Skeletal muscle satellite cell (primary cell): ENCODE measurements around the gene SSRP1. TPM values are rescaled to one million over a fixed set of nuclear protein-coding genes. Genes with fewer than 3 reads are reported as not detected.

Experiments
- H3K27me3 ChIP-seq: 2 replicates; pipeline ENCODE4 v1.7.0; 2013; ENCODE audit warnings: low read length; ENCODE audit not compliant: control insufficient read depth, insufficient read depth
- H3K36me3 ChIP-seq: 2 replicates; pipeline ENCODE4 v1.7.0; 2013; ENCODE audit warnings: mild to moderate bottlenecking, control low read depth, low read length; ENCODE audit not compliant: insufficient read depth
- H3K4me1 ChIP-seq: 2 replicates; pipeline ENCODE4 v1.7.0; 2013; ENCODE audit warnings: low read length; ENCODE audit not compliant: control insufficient read depth, insufficient read depth
- H3K4me2 ChIP-seq: 2 replicates; pipeline ENCODE4 v1.7.0; 2013; ENCODE audit warnings: mild to moderate bottlenecking, low read length
- H3K4me3 ChIP-seq: 2 replicates; pipeline ENCODE4 v1.7.0; 2013; ENCODE audit warnings: low read length
- H3K9ac ChIP-seq: 2 replicates; pipeline ENCODE4 v1.7.0; 2013; ENCODE audit warnings: mild to moderate bottlenecking, low read depth, low read length, moderate library complexity
- H3K9me3 ChIP-seq: replicated peaks from 2 replicates; pipeline ENCODE4 v1.7.0; 2013; ENCODE audit warnings: mild to moderate bottlenecking, control low read depth, low read length
- total RNA-seq: library from RNA; depleted of rRNA; stranded (reverse); fragments of >200 nt; gene quantifications from 2 replicates; pipeline ENCODE4 v1.2.3, GENCODE V29; 2012; rRNA removed

The SSRP1 gene
- total RNA-seq = 74.0 and 75.1 TPM in 2 replicates

- Histone ChIP-seq H3K36me3 (peaks cover 37% of the 10 kb centered on the region), H3K4me3 (peak within 1 kb of the TSS; percentile 83), H3K27me3 (peaks cover 18% of the 10 kb centered on the region), H3K4me1 (peaks cover 18% of the 10 kb centered on the region), H3K4me2 (peak within 1 kb of the TSS; percentile 92), H3K9me3 (no peaks in the 10 kb centered on the region), H3K9ac (peak within 1 kb of the TSS; percentile 90)
Measured at GRCh38 chr11:57335343-57336110, at the start of gene SSRP1. Gene SSRP1, minus strand, starts transcription at chr11:57335892. Its CDS starts 771 bp downstream, at chr11:57335121.

- Histone ChIP-seq H3K36me3 (no peaks in the 10 kb centered on the region), H3K9ac (no peak within 1 kb of the TSS), H3K27me3 (peaks cover 40% of the 10 kb centered on the region), H3K9me3 (no peaks in the 10 kb centered on the region), H3K4me3 (no peak within 1 kb of the TSS), H3K4me2 (no peak within 1 kb of the TSS), H3K4me1 (no peaks in the 10 kb centered on the region)
Measured at GRCh38 chr11:57380975-57381374, 45.3 kb upstream of the SSRP1 start, which contains the start of gene PRG3. Gene PRG3, minus strand, starts transcription at chr11:57381150. Its CDS starts 442 bp downstream, at chr11:57380708.

GRCh38 chr11:57379732-57380131, 44.0 kb upstream of the SSRP1 start:
- Histone ChIP-seq H3K4me3 (no peak overlapping the region), H3K9me3 (no peaks in the 10 kb centered on the region), H3K4me2 (no peak overlapping the region), H3K9ac (no peak overlapping the region), H3K36me3 (no peaks in the 10 kb centered on the region), H3K4me1 (no peaks in the 10 kb centered on the region), H3K27me3 (peaks cover 36% of the 10 kb centered on the region)

GRCh38 chr11:57378186-57378585, 42.5 kb upstream of the SSRP1 start:
- Histone ChIP-seq H3K36me3 (no peaks in the 10 kb centered on the region), H3K4me3 (no peak overlapping the region), H3K4me2 (no peak overlapping the region), H3K4me1 (no peaks in the 10 kb centered on the region), H3K9me3 (no peaks in the 10 kb centered on the region), H3K9ac (no peak overlapping the region), H3K27me3 (peaks cover 28% of the 10 kb centered on the region)

GRCh38 chr11:57377107-57377506, 41.4 kb upstream of the SSRP1 start:
- no peak overlapping the region for H3K4me3 ChIP-seq
- no peaks in the 10 kb centered on the region for H3K36me3 ChIP-seq
- H3K4me2 ChIP-seq = no peak overlapping the region
- peaks cover 38% of the 10 kb centered on the region for H3K27me3 ChIP-seq
- H3K9me3 ChIP-seq = no peaks in the 10 kb centered on the region
- no peak overlapping the region for H3K9ac ChIP-seq
- H3K4me1 ChIP-seq = no peaks in the 10 kb centered on the region

GRCh38 chr11:57376095-57377090, 40.7 kb upstream of the SSRP1 start:
- no peak overlapping the region for H3K9ac ChIP-seq
- no peaks in the 10 kb centered on the region for H3K4me1 ChIP-seq
- no peak overlapping the region for H3K4me2 ChIP-seq
- no peak overlapping the region for H3K4me3 ChIP-seq
- no peaks in the 10 kb centered on the region for H3K9me3 ChIP-seq
- peaks cover 38% of the 10 kb centered on the region for H3K27me3 ChIP-seq
- H3K36me3 ChIP-seq = no peaks in the 10 kb centered on the region

GRCh38 chr11:57375490-57375889, 39.8 kb upstream of the SSRP1 start:
- no peak overlapping the region for H3K4me3 ChIP-seq
- no peaks in the 10 kb centered on the region for H3K36me3 ChIP-seq
- peaks cover 38% of the 10 kb centered on the region for H3K27me3 ChIP-seq
- no peak overlapping the region for H3K9ac ChIP-seq
- no peaks in the 10 kb centered on the region for H3K9me3 ChIP-seq
- no peak overlapping the region for H3K4me2 ChIP-seq
- H3K4me1 ChIP-seq = no peaks in the 10 kb centered on the region

- Histone ChIP-seq H3K9ac (no peak overlapping the region), H3K4me2 (no peak overlapping the region), H3K9me3 (no peaks in the 10 kb centered on the region), H3K27me3 (peaks cover 38% of the 10 kb centered on the region), H3K4me1 (peaks cover 5% of the 10 kb centered on the region), H3K4me3 (no peak overlapping the region), H3K36me3 (no peaks in the 10 kb centered on the region)
Measured at GRCh38 chr11:57374966-57375365, 39.3 kb upstream of the SSRP1 start.

- no peaks in the 10 kb centered on the region for H3K36me3 ChIP-seq
- H3K4me3 ChIP-seq = no peak overlapping the region
- no peak overlapping the region for H3K9ac ChIP-seq
- no peak overlapping the region for H3K4me2 ChIP-seq
- H3K4me1 ChIP-seq = peaks cover 5% of the 10 kb centered on the region
- H3K9me3 ChIP-seq = no peaks in the 10 kb centered on the region
- peaks cover 42% of the 10 kb centered on the region for H3K27me3 ChIP-seq
Measured at GRCh38 chr11:57373146-57373545, 37.5 kb upstream of the SSRP1 start.

GRCh38 chr11:57370941-57371340, 35.2 kb upstream of the SSRP1 start:
- no peaks in the 10 kb centered on the region for H3K9me3 ChIP-seq
- no peak overlapping the region for H3K4me3 ChIP-seq
- peaks cover 5% of the 10 kb centered on the region for H3K4me1 ChIP-seq
- peaks cover 36% of the 10 kb centered on the region for H3K27me3 ChIP-seq
- H3K9ac ChIP-seq = no peak overlapping the region
- H3K4me2 ChIP-seq = no peak overlapping the region
- no peaks in the 10 kb centered on the region for H3K36me3 ChIP-seq

- Histone ChIP-seq H3K9ac (no peak overlapping the region), H3K4me3 (no peak overlapping the region), H3K27me3 (peaks cover 42% of the 10 kb centered on the region), H3K9me3 (no peaks in the 10 kb centered on the region), H3K36me3 (no peaks in the 10 kb centered on the region), H3K4me2 (no peak overlapping the region), H3K4me1 (peaks cover 5% of the 10 kb centered on the region)
Measured at GRCh38 chr11:57370251-57370650, 34.6 kb upstream of the SSRP1 start.
